Activated B cell treated with CpG ODN at 0.5 μM for 24 hours (primary cell): Measurements from ENCODE around the gene CAPZA2. TPM values are rescaled to one million over a fixed set of nuclear protein-coding genes. Genes with fewer than 3 reads are reported as not detected.
A peak's percentile ranks its signal among the peaks of the same experiment; 100 is the strongest.
"Not testable (repeated sequence)": the region's sequence is repeated elsewhere in the genome, so short reads cannot be mapped to it uniquely, and the experiment has no call there.

ENCODE experiments used
- ATAC-seq: fragments of 200-7000 bp; cut with Tn5 transposase; one replicate; pipeline ENCODE4 v1.10.0; 2021; ENCODE audit warnings: low read depth, mild to moderate bottlenecking, moderate library complexity
- CTCF ChIA-PET: fragments of 350-600 bp; sonication (Branson Sonifier 250); formaldehyde crosslinking; loops from one replicate; lab custom pipeline; 2021; ENCODE audit warnings: antibody characterized with exemption; lab: Charles Lee
- POLR2A ChIA-PET: fragments of 350-600 bp; sonication (Branson Sonifier 250); formaldehyde crosslinking; loops from one replicate; lab custom pipeline; 2021; ENCODE audit warnings: antibody characterized with exemption; lab: Charles Lee
- DNase-seq: peaks from one replicate; pipeline ENCODE4 v3.0.0; 2022
- H3K27ac Mint-ChIP-seq: one replicate; pipeline ENCODE4 v1.8.0; 2020; ENCODE audit warnings: mixed read lengths
- H3K27me3 Mint-ChIP-seq: one replicate; pipeline ENCODE4 v1.8.0; 2021; ENCODE audit warnings: mixed read lengths
- H3K36me3 Mint-ChIP-seq: one replicate; pipeline ENCODE4 v1.8.0; 2021; ENCODE audit warnings: low read depth, mixed read lengths
- H3K4me1 Mint-ChIP-seq: one replicate; pipeline ENCODE4 v1.8.0; 2021; ENCODE audit warnings: mixed read lengths
- H3K4me3 Mint-ChIP-seq: one replicate; pipeline ENCODE4 v1.8.0; 2020; ENCODE audit warnings: mild to moderate bottlenecking, mixed read lengths
- H3K9me3 Mint-ChIP-seq: one replicate; pipeline ENCODE4 v1.8.0; 2020; ENCODE audit warnings: mixed read lengths
- intact Hi-C: fragments of 100-400 bp; cut with micrococcal nuclease; formaldehyde crosslinking; loops from one replicate; pipeline ENCODE4 v1.15.1; 2024
- total RNA-seq: library from RNA; stranded (reverse); gene quantifications from 2 replicates; pipeline ENCODE4 v1.2.3, GENCODE V29; 2022
- TF ChIP-seq, protein P1 (sequence below): fragments of 200-600 bp; IDR thresholded peaks from one replicate; pipeline ENCODE4 v1.8.0; 2022; ENCODE audit warnings: antibody characterized with exemption, mild to moderate bottlenecking

Gene CAPZA2
- total RNA-seq, 1 donor from 2014 or later = 110 TPM

DNA sequence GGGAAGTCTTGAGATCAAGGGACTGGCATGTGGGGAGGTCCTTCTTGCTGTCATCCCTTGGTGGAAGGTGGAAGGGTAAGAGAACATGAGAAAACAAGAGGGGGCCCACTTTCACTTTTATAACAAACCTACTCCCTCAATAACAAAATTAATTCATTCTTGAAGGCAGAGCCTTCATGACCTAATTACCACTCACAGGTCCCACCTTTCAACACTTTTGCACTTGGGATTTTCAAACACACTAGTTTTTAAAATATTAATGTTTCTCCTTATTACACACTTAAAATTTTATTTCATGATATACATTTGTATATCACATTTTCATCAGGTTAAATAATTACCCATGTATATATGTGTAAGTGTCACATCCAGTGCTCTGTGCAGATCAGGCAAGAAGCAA is 93.0 kb downstream of the CAPZA2 start:
- H3K27me3 Mint-ChIP-seq = no peaks in the 10 kb centered on the region
- POLR2A ChIA-PET = no interaction called here
- intact Hi-C loops = loop anchor here (2.0 to 5.0 kb wide), 2 partner anchors 29 to 788 kb away; no protein-coding TSS in a partner anchor

DNA sequence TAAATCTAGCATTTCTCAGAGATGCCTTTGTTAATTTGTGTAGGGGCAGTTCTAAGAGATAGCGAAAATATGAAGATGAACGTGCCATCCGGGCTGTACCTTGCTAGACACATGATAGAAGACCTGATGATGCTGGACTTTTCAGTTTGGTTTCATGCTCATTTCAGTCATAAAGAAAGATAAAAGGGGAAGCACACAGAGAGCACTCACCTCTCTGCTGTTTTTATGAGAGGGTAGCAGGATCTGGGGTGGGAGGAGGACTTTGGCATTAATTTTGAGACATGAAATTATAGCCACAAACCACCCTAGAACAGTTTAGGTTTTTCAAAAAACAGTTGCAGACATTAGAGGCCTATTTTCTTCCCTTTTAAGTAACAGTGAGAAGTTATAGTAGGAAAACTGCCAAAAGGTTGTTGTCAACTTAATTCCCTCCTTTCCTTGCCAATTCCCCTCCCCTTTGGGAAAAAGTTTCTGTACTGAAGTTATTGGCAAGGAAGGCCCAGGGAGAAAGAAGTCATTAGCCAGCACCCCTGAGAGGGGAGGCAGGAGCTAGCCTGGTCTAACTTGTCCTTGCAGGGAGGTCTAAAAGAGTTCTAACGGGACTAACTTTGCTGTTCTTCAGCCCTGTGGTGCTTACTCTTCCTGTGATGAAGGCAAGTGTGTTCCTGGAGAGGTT is 93.6 kb downstream of the CAPZA2 start:
- peaks cover 1% of the 10 kb centered on the region for H3K36me3 Mint-ChIP-seq
- peaks cover 27% of the 10 kb centered on the region for H3K4me1 Mint-ChIP-seq
- no peaks in the 10 kb centered on the region for H3K9me3 Mint-ChIP-seq
- intact Hi-C loops = loop anchor here (2.0 to 5.0 kb wide), 2 partner anchors 29 to 789 kb away; no protein-coding TSS in a partner anchor
- peak; percentile 56 for ATAC-seq
- peak overlapping the region; percentile 45 for H3K4me3 Mint-ChIP-seq
- ChIA-PET POLR2A (interaction anchor here (0.8 kb wide), 1 partner anchor 56 kb away, joined by 4 read pairs; no protein-coding TSS in a partner anchor), CTCF (interaction anchor here (1.0 kb wide), 2 partner anchors 28 to 30 kb away, joined by 4 to 5 read pairs; no protein-coding TSS in a partner anchor)
- peak overlapping the region; percentile 8 for H3K27ac Mint-ChIP-seq
- DNase-seq = no peak
- TF ChIP-seq, protein P1, sequence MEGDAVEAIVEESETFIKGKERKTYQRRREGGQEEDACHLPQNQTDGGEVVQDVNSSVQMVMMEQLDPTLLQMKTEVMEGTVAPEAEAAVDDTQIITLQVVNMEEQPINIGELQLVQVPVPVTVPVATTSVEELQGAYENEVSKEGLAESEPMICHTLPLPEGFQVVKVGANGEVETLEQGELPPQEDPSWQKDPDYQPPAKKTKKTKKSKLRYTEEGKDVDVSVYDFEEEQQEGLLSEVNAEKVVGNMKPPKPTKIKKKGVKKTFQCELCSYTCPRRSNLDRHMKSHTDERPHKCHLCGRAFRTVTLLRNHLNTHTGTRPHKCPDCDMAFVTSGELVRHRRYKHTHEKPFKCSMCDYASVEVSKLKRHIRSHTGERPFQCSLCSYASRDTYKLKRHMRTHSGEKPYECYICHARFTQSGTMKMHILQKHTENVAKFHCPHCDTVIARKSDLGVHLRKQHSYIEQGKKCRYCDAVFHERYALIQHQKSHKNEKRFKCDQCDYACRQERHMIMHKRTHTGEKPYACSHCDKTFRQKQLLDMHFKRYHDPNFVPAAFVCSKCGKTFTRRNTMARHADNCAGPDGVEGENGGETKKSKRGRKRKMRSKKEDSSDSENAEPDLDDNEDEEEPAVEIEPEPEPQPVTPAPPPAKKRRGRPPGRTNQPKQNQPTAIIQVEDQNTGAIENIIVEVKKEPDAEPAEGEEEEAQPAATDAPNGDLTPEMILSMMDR = no peak
- no peaks in the 10 kb centered on the region for H3K27me3 Mint-ChIP-seq

More for the DNA sequence above, 93.0 kb downstream of the CAPZA2 start:
- H3K36me3 Mint-ChIP-seq = peaks cover 1% of the 10 kb centered on the region
- ATAC-seq (no peak), DNase-seq (no peak)
- H3K4me1 Mint-ChIP-seq = peaks cover 27% of the 10 kb centered on the region
- no peak overlapping the region for H3K27ac Mint-ChIP-seq
- CTCF ChIA-PET = no interaction called here
- H3K4me3 Mint-ChIP-seq = no peak overlapping the region
- no peaks in the 10 kb centered on the region for H3K9me3 Mint-ChIP-seq
- TF ChIP-seq, protein P1 = no peak

DNA sequence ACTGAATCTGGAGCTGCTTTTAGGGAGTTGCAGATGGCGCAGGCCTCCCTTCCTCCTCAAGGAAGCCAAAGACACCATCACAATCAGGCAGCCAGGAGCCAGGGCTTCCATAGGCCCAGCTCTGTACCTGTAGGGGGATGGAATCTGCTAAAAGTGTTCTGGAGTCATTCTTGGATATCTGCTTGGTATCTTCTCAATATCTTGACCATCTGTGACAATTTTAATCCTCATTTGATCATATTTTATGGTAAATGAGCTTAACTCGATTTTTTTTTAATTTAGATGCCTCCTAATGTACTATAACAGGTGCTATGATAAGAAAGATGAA is 94.1 kb downstream of the CAPZA2 start:
- H3K4me1 Mint-ChIP-seq = peaks cover 27% of the 10 kb centered on the region
- intact Hi-C loops = loop anchor here (5.0 kb wide), 1 partner anchor 789 kb away; no protein-coding TSS in a partner anchor
- ChIA-PET POLR2A (interaction anchor here (0.8 kb wide), 1 partner anchor 55 kb away, joined by 4 read pairs; no protein-coding TSS in a partner anchor), CTCF (interaction anchor here (1.0 kb wide), 2 partner anchors 28 to 30 kb away, joined by 4 to 5 read pairs; no protein-coding TSS in a partner anchor)
- H3K9me3 Mint-ChIP-seq = no peaks in the 10 kb centered on the region
- no peaks in the 10 kb centered on the region for H3K27me3 Mint-ChIP-seq
- H3K36me3 Mint-ChIP-seq = peaks cover 1% of the 10 kb centered on the region
- H3K4me3 Mint-ChIP-seq = no peak overlapping the region
- ATAC-seq = no peak
- no peak overlapping the region for H3K27ac Mint-ChIP-seq
- DNase-seq = no peak
- TF ChIP-seq, protein P1 = no peak

DNA sequence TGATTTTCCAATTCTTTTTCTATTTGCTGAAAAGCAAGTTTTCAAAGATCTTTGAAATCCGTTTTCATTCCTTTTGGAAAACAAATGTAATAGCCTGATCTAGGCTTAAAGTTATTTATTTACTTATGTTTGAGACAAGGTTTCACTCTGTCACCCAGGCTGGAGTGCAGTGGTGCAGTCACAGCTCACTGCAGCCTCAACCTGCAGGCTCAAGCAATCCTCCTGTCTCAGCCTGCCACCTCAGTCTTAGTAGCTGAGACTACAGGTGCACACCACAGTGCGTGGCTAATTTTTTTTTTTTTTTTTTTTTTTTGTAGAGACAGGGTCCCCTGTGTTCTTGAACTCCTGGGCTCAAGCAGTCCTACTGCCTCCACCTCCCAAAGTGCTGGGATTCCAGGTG is 95.5 kb downstream of the CAPZA2 start:
- peaks cover 27% of the 10 kb centered on the region for H3K4me1 Mint-ChIP-seq
- H3K27ac Mint-ChIP-seq = no peak overlapping the region
- ChIA-PET POLR2A (no interaction called here), CTCF (interaction anchor here (1.9 kb wide), 1 partner anchor 27 kb away, joined by 5 read pairs; no protein-coding TSS in a partner anchor)
- intact Hi-C loops = loop anchor here (5.0 kb wide), 1 partner anchor 791 kb away; no protein-coding TSS in a partner anchor
- DNase-seq (no peak), ATAC-seq (no peak)
- H3K9me3 Mint-ChIP-seq = peaks cover 2% of the 10 kb centered on the region
- TF ChIP-seq, protein P1 = no peak
- H3K27me3 Mint-ChIP-seq = no peaks in the 10 kb centered on the region
- H3K4me3 Mint-ChIP-seq = no peak overlapping the region
- H3K36me3 Mint-ChIP-seq = peaks cover 1% of the 10 kb centered on the region

DNA sequence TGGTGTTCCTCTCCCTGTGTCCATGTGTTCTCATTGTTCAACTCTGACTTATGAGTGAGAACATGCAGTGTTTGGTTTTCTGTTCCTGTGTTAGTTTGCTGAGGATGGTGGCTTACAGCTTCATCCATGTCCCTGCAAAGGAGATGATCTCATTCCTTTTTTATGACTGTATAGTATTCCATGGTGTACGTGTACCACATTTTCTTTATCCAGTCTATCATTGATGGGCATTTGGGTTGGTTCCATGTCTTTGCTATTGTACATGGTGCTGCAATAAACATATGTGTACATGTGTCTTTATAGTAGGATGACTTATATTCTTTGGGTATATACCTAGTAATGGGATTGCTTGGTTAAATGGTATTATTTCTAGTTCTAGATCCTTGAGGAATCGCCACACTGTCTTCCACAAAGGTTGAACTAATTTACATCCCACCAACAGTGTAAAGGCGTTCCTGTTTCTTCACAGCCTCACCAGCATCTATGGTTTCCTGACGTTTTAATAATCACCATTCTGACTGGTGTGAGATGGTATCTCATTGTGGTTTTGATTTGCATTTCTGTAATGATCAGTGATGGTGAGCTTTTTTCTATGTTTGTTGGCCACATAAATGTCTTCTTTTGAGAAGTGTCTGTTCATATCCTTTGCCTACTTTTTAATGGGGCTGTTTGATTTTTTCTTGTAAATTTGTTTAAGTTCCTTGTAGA is 99.7 kb downstream of the CAPZA2 start:
- H3K4me3 Mint-ChIP-seq, H3K27me3 Mint-ChIP-seq, ATAC-seq, POLR2A ChIA-PET, H3K4me1 Mint-ChIP-seq, intact Hi-C loops, DNase-seq, H3K36me3 Mint-ChIP-seq, CTCF ChIA-PET, H3K27ac Mint-ChIP-seq, H3K9me3 Mint-ChIP-seq: not testable (repeated sequence)
